ENCODE data around the gene ITGB1BP1. TPM values are rescaled to one million over a fixed set of nuclear protein-coding genes. Genes with fewer than 3 reads are reported as not detected.

The ITGB1BP1 gene
- total RNA-seq, 1 donor from 2014 or later = 39.6 TPM

GRCh38 chr2:9384521-9384920 is 38.8 kb downstream of the ITGB1BP1 start:
- TF ChIP-seq CTCF (IDR thresholded peaks at IDR 0.05) = no peak
- peaks cover 2% of the 10 kb centered on the region for H3K27me3 Mint-ChIP-seq
- ChIA-PET CTCF (no interaction called here), POLR2A (interaction anchor here (0.5 kb wide), 1 partner anchor 111 kb away, joined by 3 read pairs; no protein-coding TSS in a partner anchor)
- H3K4me3 Mint-ChIP-seq = no peak overlapping the region
- no peaks in the 10 kb centered on the region for H3K4me1 Mint-ChIP-seq
- no peak for DNase-seq
- no peak for ATAC-seq (ENCODE audit: low read depth)
- intact Hi-C loops (cut with micrococcal nuclease) = no loop called here
- H3K9me3 Mint-ChIP-seq = no peaks in the 10 kb centered on the region
- H3K27ac Mint-ChIP-seq = no peak overlapping the region
- no peaks in the 10 kb centered on the region for H3K36me3 Mint-ChIP-seq (ENCODE audit: low read depth)

- Mint-ChIP-seq H3K27me3 (peaks cover 5% of the 10 kb centered on the region), H3K4me1 (no peaks in the 10 kb centered on the region), H3K4me3 (no peak overlapping the region), H3K9me3 (no peaks in the 10 kb centered on the region), H3K27ac (no peak overlapping the region), H3K36me3 (ENCODE audit: low read depth) (no peaks in the 10 kb centered on the region)
- ATAC-seq (ENCODE audit: low read depth) (no peak), DNase-seq (no peak)
- TF ChIP-seq CTCF (IDR thresholded peaks at IDR 0.05) = no peak
- ChIA-PET POLR2A (no interaction called here), CTCF (no interaction called here)
- intact Hi-C loops (cut with micrococcal nuclease) = no loop called here
Observed at GRCh38 chr2:9382604-9383235, 40.6 kb downstream of the ITGB1BP1 start.

GRCh38 chr2:9380702-9381628 is 42.4 kb downstream of the ITGB1BP1 start:
- H3K27ac Mint-ChIP-seq = no peak overlapping the region
- ATAC-seq (ENCODE audit: low read depth) (no peak), DNase-seq (no peak)
- H3K27me3 Mint-ChIP-seq = peaks cover 6% of the 10 kb centered on the region
- TF ChIP-seq CTCF (IDR thresholded peaks at IDR 0.05) = no peak
- intact Hi-C loops (cut with micrococcal nuclease) = no loop called here
- CTCF ChIA-PET = no interaction called here
- H3K4me3 Mint-ChIP-seq = no peak overlapping the region
- H3K9me3 Mint-ChIP-seq = no peaks in the 10 kb centered on the region
- no peaks in the 10 kb centered on the region for H3K4me1 Mint-ChIP-seq
- POLR2A ChIA-PET = no interaction called here
- H3K36me3 Mint-ChIP-seq (ENCODE audit: low read depth) = no peaks in the 10 kb centered on the region

GRCh38 chr2:9379391-9379755 is 44.0 kb downstream of the ITGB1BP1 start:
- no peaks in the 10 kb centered on the region for H3K4me1 Mint-ChIP-seq
- no peak for DNase-seq
- TF ChIP-seq CTCF (IDR thresholded peaks at IDR 0.05) = no peak
- ChIA-PET CTCF (no interaction called here), POLR2A (no interaction called here)
- peaks cover 6% of the 10 kb centered on the region for H3K27me3 Mint-ChIP-seq
- no peaks in the 10 kb centered on the region for H3K9me3 Mint-ChIP-seq
- no peaks in the 10 kb centered on the region for H3K36me3 Mint-ChIP-seq (ENCODE audit: low read depth)
- no peak overlapping the region for H3K27ac Mint-ChIP-seq
- no peak for ATAC-seq (ENCODE audit: low read depth)
- no peak overlapping the region for H3K4me3 Mint-ChIP-seq
- intact Hi-C loops (cut with micrococcal nuclease) = no loop called here

Measured in activated B cell treated with CpG ODN at 0.5 μM for 24 hours (primary cell).